Measurements from ENCODE around the gene IER5. TPM values are rescaled to one million over a fixed set of nuclear protein-coding genes. Genes with fewer than 3 reads are reported as not detected.

The IER5 gene
- total and polyA plus RNA-seq, 2 of the 13 experiments (the other 11 are each of a cell fraction or from before 2014, with no cell fraction given) = 2.5 to 3.5 TPM

- no peak for TF ChIP-seq SRSF4 (IDR thresholded peaks at IDR 0.05; ENCODE audit: low read depth, low read length, poor library complexity, severe bottlenecking)
- no peak for TF ChIP-seq TAF15 (IDR thresholded peaks at IDR 0.05; ENCODE audit: low read depth, low read length, poor library complexity, severe bottlenecking)
- TF ChIP-seq RFXAP (CRISPR knock-in tag; IDR thresholded peaks at IDR 0.05; ENCODE audit: borderline replicate concordance) = no peak
- TF ChIP-seq EEA1 (CRISPR knock-in tag; IDR thresholded peaks at IDR 0.05; ENCODE audit: borderline replicate concordance) = no peak
- no peak for TF ChIP-seq ZFP62 (CRISPR knock-in tag; IDR thresholded peaks at IDR 0.05)
- no peak for TF ChIP-seq TEAD3 (CRISPR knock-in tag; optimal IDR thresholded peaks at IDR 0.05; ENCODE audit: borderline replicate concordance)
- TF ChIP-seq ZBTB44 (CRISPR knock-in tag; IDR thresholded peaks at IDR 0.05) = no peak
- no peak for TF ChIP-seq CAMTA2 (CRISPR knock-in tag; IDR thresholded peaks at IDR 0.05; ENCODE audit: borderline replicate concordance)
- no peak for TF ChIP-seq RFX1 (IDR thresholded peaks at IDR 0.05)
- no peak for TF ChIP-seq ZNF207 (IDR thresholded peaks at IDR 0.05; ENCODE audit: borderline replicate concordance)
- no peak for TF ChIP-seq SATB2 (CRISPR knock-in tag; IDR thresholded peaks at IDR 0.05)
- no peak for TF ChIP-seq ZNF552 (CRISPR knock-in tag; IDR thresholded peaks at IDR 0.05; ENCODE audit: borderline replicate concordance)
- TF ChIP-seq MBD4 (IDR thresholded peaks at IDR 0.05; ENCODE audit: borderline replicate concordance, low read length) = no peak
- no peak for TF ChIP-seq ZBTB8A (CRISPR knock-in tag; IDR thresholded peaks at IDR 0.05; ENCODE audit: borderline replicate concordance, low read depth)
- no peak for TF ChIP-seq RBM22 (optimal IDR thresholded peaks at IDR 0.05; ENCODE audit: low read length)
- TF ChIP-seq ZNF687 (CRISPR knock-in tag; IDR thresholded peaks at IDR 0.05) = peak; percentile 83
- TF ChIP-seq GPN1 (CRISPR knock-in tag; IDR thresholded peaks at IDR 0.05; ENCODE audit: borderline replicate concordance) = no peak
- no peak for TF ChIP-seq ZBTB10 (CRISPR knock-in tag; IDR thresholded peaks at IDR 0.05; ENCODE audit: borderline replicate concordance)
- TF ChIP-seq ZFX (CRISPR knock-in tag; IDR thresholded peaks at IDR 0.05; ENCODE audit: low read depth) = peak; percentile 73
- peak; percentile 89 for TF ChIP-seq KDM4B (CRISPR knock-in tag; IDR thresholded peaks at IDR 0.05)
- no peak for TF ChIP-seq MAF1 (CRISPR knock-in tag; IDR thresholded peaks at IDR 0.05; ENCODE audit: borderline replicate concordance)
- no peak for TF ChIP-seq IKZF1 (IDR thresholded peaks at IDR 0.05)
Observed at GRCh38 chr1:181089676-181090544, 1.4 kb downstream of the IER5 start (continued).
